ENCODE results near the gene C1orf50. TPM values are rescaled to one million over a fixed set of nuclear protein-coding genes. Genes with fewer than 3 reads are reported as not detected.

Gene C1orf50
- total and polyA plus RNA-seq, 2 donors (not counting 3 experiments of a cell fraction or from before 2014, with no cell fraction given): 4.8 to 7.4 TPM

DNA sequence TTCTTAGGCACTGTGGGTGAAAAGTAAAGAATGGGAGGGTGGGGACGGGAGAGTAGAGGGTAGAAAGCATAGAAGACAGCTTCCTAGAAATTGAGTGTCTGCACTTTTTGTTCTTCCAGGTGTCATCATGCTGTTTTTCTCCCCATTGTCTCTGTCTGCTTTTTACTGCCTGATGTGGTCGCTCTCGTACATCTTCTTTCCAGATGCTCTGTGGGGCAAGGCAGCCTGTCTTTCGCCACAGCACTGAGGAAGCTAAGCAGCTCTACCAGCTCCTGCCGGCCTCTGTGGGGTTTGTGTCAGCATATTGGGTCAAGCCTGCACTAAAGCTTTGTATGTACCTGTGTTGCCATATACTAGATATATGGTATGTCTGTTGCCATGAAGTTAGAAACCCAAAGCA, 30.9 kb downstream of the C1orf50 start:
- H3K9ac ChIP-seq (replicated peaks; ENCODE audit: extremely low read depth, insufficient read depth, low read length): no peak overlapping the region
- H3K36me3 ChIP-seq (ENCODE audit: control insufficient read depth in 2 of 2, extremely low read depth in 1 of 2, insufficient read depth in 2 of 2, low read length in 2 of 2): no peaks in the 10 kb centered on the region
- POLR2A ChIA-PET: no interaction called here
- H3K4me1 ChIP-seq (ENCODE audit: control insufficient read depth, extremely low read depth, insufficient read depth, low read length): no peaks in the 10 kb centered on the region
- H3K9me3 ChIP-seq (replicated peaks; ENCODE audit: control insufficient read depth, insufficient read depth, low read length): no peaks in the 10 kb centered on the region
- CTCF ChIA-PET: no interaction called here
- BruUV-seq (replicated peaks): no TSS peak
- H2AFZ ChIP-seq (ENCODE audit: low read depth, low read length): no peak overlapping the region
- no peak for FAIRE-seq
- intact Hi-C loops (cut with micrococcal nuclease): no loop called here
- H3K4me3 ChIP-seq (replicated peaks in 1 of 3; ENCODE audit: insufficient read depth in 1 of 3, low read depth in 1 of 3, low read length in 3 of 3): no peak overlapping the region
- H3K9me1 ChIP-seq (replicated peaks; ENCODE audit: control insufficient read depth, extremely low read depth, insufficient read depth, low read length): no peaks in the 10 kb centered on the region
- no peak overlapping the region for H3K27ac ChIP-seq (ENCODE audit: insufficient read depth, low read depth, low read length)
- H3K79me2 ChIP-seq (ENCODE audit: control insufficient read depth, insufficient read depth, low read length): no peaks in the 10 kb centered on the region
- TF ChIP-seq, protein P1, sequence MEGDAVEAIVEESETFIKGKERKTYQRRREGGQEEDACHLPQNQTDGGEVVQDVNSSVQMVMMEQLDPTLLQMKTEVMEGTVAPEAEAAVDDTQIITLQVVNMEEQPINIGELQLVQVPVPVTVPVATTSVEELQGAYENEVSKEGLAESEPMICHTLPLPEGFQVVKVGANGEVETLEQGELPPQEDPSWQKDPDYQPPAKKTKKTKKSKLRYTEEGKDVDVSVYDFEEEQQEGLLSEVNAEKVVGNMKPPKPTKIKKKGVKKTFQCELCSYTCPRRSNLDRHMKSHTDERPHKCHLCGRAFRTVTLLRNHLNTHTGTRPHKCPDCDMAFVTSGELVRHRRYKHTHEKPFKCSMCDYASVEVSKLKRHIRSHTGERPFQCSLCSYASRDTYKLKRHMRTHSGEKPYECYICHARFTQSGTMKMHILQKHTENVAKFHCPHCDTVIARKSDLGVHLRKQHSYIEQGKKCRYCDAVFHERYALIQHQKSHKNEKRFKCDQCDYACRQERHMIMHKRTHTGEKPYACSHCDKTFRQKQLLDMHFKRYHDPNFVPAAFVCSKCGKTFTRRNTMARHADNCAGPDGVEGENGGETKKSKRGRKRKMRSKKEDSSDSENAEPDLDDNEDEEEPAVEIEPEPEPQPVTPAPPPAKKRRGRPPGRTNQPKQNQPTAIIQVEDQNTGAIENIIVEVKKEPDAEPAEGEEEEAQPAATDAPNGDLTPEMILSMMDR (IDR thresholded peaks at IDR 0.05; ENCODE audit: extremely low read depth in 1 of 2, insufficient read depth in 1 of 2, low read depth in 1 of 2, low read length in 2 of 2): no peak
- TF ChIP-seq GATA2 (IDR thresholded peaks at IDR 0.05; ENCODE audit: insufficient read depth, insufficient read length, low read depth, low read length) (no peak), JUN (IDR thresholded peaks at IDR 0.05; ENCODE audit: borderline replicate concordance, insufficient read depth, insufficient read length, low read depth) (no peak), MYC (IDR thresholded peaks at IDR 0.05; ENCODE audit: low read depth, low read length) (no peak), EZH2 (IDR thresholded peaks at IDR 0.05; ENCODE audit: borderline replicate concordance, low read depth, low read length, severe bottlenecking) (no peak), POLR2AphosphoS5 (IDR thresholded peaks at IDR 0.05; ENCODE audit: insufficient read depth, low read depth, low read length) (no peak), FOS (IDR thresholded peaks at IDR 0.05; ENCODE audit: borderline replicate concordance, insufficient read depth, low read length) (no peak), POLR2A (IDR thresholded peaks at IDR 0.05; ENCODE audit: low read depth, low read length) (no peak)
- TF ChIP-seq, protein P2, sequence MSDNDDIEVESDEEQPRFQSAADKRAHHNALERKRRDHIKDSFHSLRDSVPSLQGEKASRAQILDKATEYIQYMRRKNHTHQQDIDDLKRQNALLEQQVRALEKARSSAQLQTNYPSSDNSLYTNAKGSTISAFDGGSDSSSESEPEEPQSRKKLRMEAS (IDR thresholded peaks at IDR 0.05; ENCODE audit: insufficient read depth, insufficient read length): no peak
- H3K27me3 ChIP-seq (ENCODE audit: control insufficient read depth in 2 of 2, insufficient read depth in 2 of 2, low read length in 2 of 2): peaks cover 2 to 8% of the 10 kb centered on the region in 2 experiments
- DNase-seq (ENCODE audit: low read depth, low spot score): no peak
- dilution Hi-C loops (cut with MboI; ENCODE audit: extremely low pct_ligation_motif_present, low sequenced_read_pairs): no loop called here
- H4K20me1 ChIP-seq (replicated peaks; ENCODE audit: control insufficient read depth, extremely low read depth, insufficient read depth, low read length): no peaks in the 10 kb centered on the region
- H3K4me2 ChIP-seq (ENCODE audit: insufficient read depth, low read length): no peak overlapping the region

Data from endothelial cell of umbilical vein (primary cell).